ENCODE measurements around the gene DEPP1.

- TF ChIP-seq, protein P1, sequence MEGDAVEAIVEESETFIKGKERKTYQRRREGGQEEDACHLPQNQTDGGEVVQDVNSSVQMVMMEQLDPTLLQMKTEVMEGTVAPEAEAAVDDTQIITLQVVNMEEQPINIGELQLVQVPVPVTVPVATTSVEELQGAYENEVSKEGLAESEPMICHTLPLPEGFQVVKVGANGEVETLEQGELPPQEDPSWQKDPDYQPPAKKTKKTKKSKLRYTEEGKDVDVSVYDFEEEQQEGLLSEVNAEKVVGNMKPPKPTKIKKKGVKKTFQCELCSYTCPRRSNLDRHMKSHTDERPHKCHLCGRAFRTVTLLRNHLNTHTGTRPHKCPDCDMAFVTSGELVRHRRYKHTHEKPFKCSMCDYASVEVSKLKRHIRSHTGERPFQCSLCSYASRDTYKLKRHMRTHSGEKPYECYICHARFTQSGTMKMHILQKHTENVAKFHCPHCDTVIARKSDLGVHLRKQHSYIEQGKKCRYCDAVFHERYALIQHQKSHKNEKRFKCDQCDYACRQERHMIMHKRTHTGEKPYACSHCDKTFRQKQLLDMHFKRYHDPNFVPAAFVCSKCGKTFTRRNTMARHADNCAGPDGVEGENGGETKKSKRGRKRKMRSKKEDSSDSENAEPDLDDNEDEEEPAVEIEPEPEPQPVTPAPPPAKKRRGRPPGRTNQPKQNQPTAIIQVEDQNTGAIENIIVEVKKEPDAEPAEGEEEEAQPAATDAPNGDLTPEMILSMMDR (IDR thresholded peaks at IDR 0.05) = no peak
- TF ChIP-seq POLR2A (IDR thresholded peaks at IDR 0.05) = no peak
Observed at GRCh38 chr10:44983895-44984278, 5.3 kb upstream of the DEPP1 start.
